Measurements from ENCODE around the gene TGFB2. TPM values are rescaled to one million over a fixed set of nuclear protein-coding genes. Genes with fewer than 3 reads are reported as not detected.

Gene TGFB2
- polyA plus RNA-seq, 2 of the 4 experiments (the other 2 are of a cell fraction) = 29.7 to 65.8 TPM

GRCh38 chr1:218377143-218377660 is 32.1 kb downstream of the TGFB2 start:
- ChIA-PET POLR2A (interaction anchor here (1.1 to 3.3 kb wide), 4 partner anchors 10 to 103 kb away, joined by 5 to 37 read pairs (median 8); partner anchors contain the start of gene TGFB2), CTCF (interaction anchor here (1.0 to 4.2 kb wide), 2 partner anchors 12 to 98 kb away, joined by 3 to 16 read pairs; no protein-coding TSS in a partner anchor)
- H3K4me1 ChIP-seq = peaks cover 95% of the 10 kb centered on the region
- peak overlapping the region; percentile 80 for H3K4me2 ChIP-seq
- DNase-seq (ENCODE audit: low read depth in 1 of 2, low spot score in 1 of 2) = peak; percentile 76 to 93
- ATAC-seq = peak; percentile 56 to 66
- peak overlapping the region; percentile 7; the same call in 1 of the 3 replicates for H3K4me3 ChIP-seq
- peak; percentile 92 for FAIRE-seq
- H3K27ac ChIP-seq = peak overlapping the region; percentile 92 to 94
- no peaks in the 10 kb centered on the region for H3K9me3 ChIP-seq
- no peak for TF ChIP-seq ZFP36 (IDR thresholded peaks at IDR 0.05; ENCODE audit: borderline replicate concordance, partially characterized antibody)
- TF ChIP-seq CBX8 (IDR thresholded peaks at IDR 0.05) = no peak
- peak; percentile 55; the same call in 1 of the 2 replicates for TF ChIP-seq FOXS1 (CRISPR knock-in tag; IDR thresholded peaks at IDR 0.05)
- peak; percentile 73 for TF ChIP-seq FOSB (CRISPR knock-in tag; IDR thresholded peaks at IDR 0.05)
- no peak for TF ChIP-seq ELK1 (IDR thresholded peaks at IDR 0.05; ENCODE audit: low read depth, low read length)
- peak; percentile 24 to 46; a peak in 4 of 5 replicates for TF ChIP-seq RAD21 (conservative IDR thresholded peaks at IDR 0.05 in 1 of 2, IDR thresholded peaks at IDR 0.05 in 1 of 2)
- TF ChIP-seq EHMT2 (IDR thresholded peaks at IDR 0.05; ENCODE audit: low read depth) = no peak
- peak; percentile 80 to 97; a peak in 4 of 5 replicates for TF ChIP-seq JUN (IDR thresholded peaks at IDR 0.05)
- peak; percentile 47; the same call in 1 of the 2 replicates for TF ChIP-seq HOXB13 (CRISPR knock-in tag; IDR thresholded peaks at IDR 0.05; ENCODE audit: low read depth)
- peak; percentile 42; the same call in 2 of the 3 replicates for TF ChIP-seq SMC3 (IDR thresholded peaks at IDR 0.05)
- TF ChIP-seq TP53 (CRISPR knock-in tag; IDR thresholded peaks at IDR 0.05) = 0 out of 2 replicates have a peak, but pooled peaks have one; percentile 27
- peak; percentile 72; the same call in 2 of the 3 replicates for TF ChIP-seq BCL3 (IDR thresholded peaks at IDR 0.05)
- TF ChIP-seq PBX3 (IDR thresholded peaks at IDR 0.05) = peak; percentile 72
- no peak for TF ChIP-seq RFX5 (IDR thresholded peaks at IDR 0.05)
- 0 out of 2 replicates have a peak, but pooled peaks have one; percentile 27 for TF ChIP-seq HOXA7 (CRISPR knock-in tag; IDR thresholded peaks at IDR 0.05)
- peak; percentile 80 for TF ChIP-seq HOXB5 (CRISPR knock-in tag; IDR thresholded peaks at IDR 0.05)
- peak; percentile 87 to 95; a peak in 4 of 5 replicates for TF ChIP-seq EP300 (IDR thresholded peaks at IDR 0.05)
- no peak for TF ChIP-seq POLR2AphosphoS2 (conservative IDR thresholded peaks at IDR 0.05; ENCODE audit: low read length)
- peak; percentile 96 for TF ChIP-seq JUNB (IDR thresholded peaks at IDR 0.05)
- TF ChIP-seq HES2 (IDR thresholded peaks at IDR 0.05) = peak; percentile 29; the same call in 1 of the 2 replicates
- TF ChIP-seq FOSL2 (IDR thresholded peaks at IDR 0.05) = peak; percentile 96
- TF ChIP-seq FOSL2 (CRISPR knock-in tag; IDR thresholded peaks at IDR 0.05) = peak; percentile 97
- peak; percentile 99 for TF ChIP-seq MAFK (IDR thresholded peaks at IDR 0.05; ENCODE audit: partially characterized antibody)
- no peak for TF ChIP-seq ESRRA (IDR thresholded peaks at IDR 0.05; ENCODE audit: borderline replicate concordance, low read length)
- peak; percentile 98 for TF ChIP-seq GATA3 (IDR thresholded peaks at IDR 0.05; ENCODE audit: borderline replicate concordance)
- peak; percentile 78; the same call in 1 of the 2 replicates for TF ChIP-seq RARB (CRISPR knock-in tag; IDR thresholded peaks at IDR 0.05)
- peak; percentile 86; the same call in 1 of the 2 replicates for TF ChIP-seq MAX (IDR thresholded peaks at IDR 0.05)
- TF ChIP-seq CEBPB (IDR thresholded peaks at IDR 0.05) = peak; percentile 62 to 92; a peak in 3 of 4 replicates
- 3% methylated on average over 4 of the region's 4 CpGs for WGBS (ENCODE audit: missing lambda C conversion rate)
